ENCODE data around the gene TAF4. TPM values are rescaled to one million over a fixed set of nuclear protein-coding genes. Genes with fewer than 3 reads are reported as not detected.
"Not testable (repeated sequence)": the region's sequence is repeated elsewhere in the genome, so short reads cannot be mapped to it uniquely, and the experiment has no call there.

Gene TAF4
- total RNA-seq, 1 donor from 2014 or later: 2.3 TPM

DNA sequence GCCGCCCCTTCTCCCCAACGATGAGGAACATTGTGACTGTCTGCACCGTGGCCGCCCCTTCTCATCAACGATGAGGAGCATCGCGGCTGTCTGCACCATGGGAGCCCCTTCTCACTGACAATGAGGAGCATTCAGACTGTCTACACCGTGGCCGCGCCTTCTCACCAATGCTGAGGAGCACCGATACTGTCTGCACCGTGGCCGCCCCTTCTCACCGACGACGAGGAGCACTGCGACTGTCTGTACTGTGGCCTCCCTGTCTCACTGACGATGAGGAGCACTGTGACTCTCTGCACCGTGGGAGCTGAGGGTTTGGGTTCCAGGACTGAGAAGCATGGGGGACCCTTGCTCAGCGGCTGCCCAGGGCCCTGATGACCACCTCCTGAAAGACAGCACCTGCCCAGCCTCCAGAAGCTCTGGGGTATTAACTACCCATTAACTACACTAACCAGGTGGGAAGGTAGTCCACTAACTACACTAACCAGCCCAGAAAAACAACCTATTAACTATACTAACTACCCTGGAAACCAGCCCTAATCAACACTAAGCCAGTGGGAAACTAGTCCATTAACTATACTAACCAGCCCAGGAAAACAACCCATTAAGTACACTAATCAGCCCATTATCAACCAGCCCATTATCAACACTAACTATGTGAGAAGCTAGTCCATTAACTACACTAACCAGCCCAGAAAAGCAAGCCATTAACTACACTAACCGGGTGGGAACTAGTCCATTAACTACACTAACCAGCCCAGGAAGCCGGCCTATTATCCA lies 116.9 kb downstream of the TAF4 start:
- no peak for DNase-seq (ENCODE audit: low read depth in 2 of 2)

DNA sequence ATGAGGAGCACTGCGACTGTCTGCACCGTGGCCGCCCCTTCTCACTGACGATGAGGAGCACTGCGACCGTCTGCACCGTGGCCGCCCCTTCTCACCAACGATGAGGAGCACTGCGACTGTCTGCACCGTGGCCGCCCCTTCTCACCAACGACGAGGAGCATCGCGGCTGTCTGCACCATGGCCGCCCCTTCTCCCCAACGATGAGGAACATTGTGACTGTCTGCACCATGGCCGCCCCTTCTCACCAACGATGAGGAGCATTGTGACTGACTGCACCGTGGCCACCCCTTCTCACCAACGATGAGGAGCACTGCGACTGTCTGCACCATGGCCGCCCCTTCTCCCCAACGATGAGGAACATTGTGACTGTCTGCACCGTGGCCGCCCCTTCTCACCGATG lies 117.6 kb downstream of the TAF4 start:
- DNase-seq (ENCODE audit: low read depth in 2 of 2): not testable (repeated sequence)

DNA sequence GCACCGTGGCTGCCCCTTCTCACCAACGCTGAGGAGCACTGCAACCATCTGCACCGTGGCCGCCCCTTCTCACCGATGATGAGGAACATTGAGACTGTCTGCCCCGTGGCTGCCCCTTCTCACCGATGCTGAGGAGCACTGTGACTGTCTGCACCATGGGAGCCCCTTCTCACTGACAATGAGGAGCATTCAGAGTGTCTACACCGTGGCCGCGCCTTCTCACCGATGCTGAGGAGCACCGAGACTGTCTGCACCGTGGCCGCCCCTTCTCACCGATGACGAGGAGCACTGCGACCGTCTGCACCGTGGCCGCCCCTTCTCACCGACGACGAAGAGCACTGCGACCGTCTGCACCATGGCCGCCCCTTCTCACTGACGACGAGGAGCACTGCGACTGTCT lies 120.2 kb downstream of the TAF4 start:
- DNase-seq (ENCODE audit: low read depth in 2 of 2): not testable (repeated sequence)

GRCh38 chr20:61944967-61945366 lies 120.7 kb downstream of the TAF4 start:
- DNase-seq (ENCODE audit: low read depth in 2 of 2): not testable (repeated sequence)

- DNase-seq (ENCODE audit: low read depth in 2 of 2): no peak
These were observed 123.2 kb downstream of the TAF4 start for GRCh38 chr20:61942526-61942925.

DNA sequence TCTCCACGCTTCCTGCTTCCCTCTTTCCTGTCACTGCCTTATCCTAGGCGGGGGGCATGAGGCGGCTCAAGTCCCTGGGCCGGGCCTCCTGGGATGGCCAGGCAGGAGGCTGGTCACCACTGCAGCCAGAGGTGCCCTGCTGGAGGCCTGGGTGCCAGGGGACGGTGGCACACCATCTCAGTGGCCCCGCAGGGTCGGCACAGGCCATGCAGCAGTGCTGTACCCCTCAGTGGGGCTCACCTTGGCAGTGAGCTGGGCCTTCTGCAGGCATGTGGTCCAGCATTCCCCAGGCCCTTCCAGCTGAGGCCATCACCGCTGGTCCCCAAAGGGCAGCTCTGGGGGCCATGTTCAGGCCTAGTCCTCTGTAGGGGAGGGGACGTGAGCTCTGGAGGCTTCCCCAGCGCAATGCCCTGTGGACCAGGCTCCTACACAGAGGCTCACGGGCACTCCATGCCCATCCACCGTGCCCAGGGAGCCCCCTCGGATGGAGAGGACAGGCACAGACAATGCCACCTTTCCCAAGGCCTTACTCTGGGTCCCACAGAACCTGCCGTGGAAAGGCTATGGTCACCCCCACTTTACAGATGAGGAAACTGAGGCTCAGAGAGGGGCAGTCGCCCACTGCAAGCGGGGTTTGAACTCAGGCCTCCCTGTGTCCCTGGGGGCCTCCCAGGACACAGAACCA lies 123.8 kb downstream of the TAF4 start:
- no peak for DNase-seq (ENCODE audit: low read depth in 2 of 2)

GRCh38 chr20:61940976-61941720 lies 124.5 kb downstream of the TAF4 start:
- no peak for DNase-seq (ENCODE audit: low read depth in 2 of 2)

DNA sequence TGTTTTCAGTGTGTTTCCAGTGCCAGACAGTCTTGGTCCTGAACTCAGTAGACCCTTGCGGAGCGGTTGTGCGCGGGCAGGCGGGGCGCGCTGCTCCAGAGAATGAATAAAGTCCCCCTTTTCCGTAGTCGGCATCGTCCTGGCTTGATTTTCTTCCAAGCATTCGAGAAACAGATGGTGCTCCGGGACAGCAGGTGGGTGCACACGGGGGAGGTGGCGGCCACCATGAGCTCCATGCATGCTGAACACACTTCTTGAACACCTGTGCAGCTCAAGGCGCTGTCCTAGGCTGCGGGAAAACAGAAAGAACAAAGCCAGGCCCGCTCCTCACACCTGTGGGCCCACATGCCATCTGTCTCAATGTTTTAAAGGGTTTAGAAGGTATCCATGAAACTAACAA lies 125.2 kb downstream of the TAF4 start:
- no peak for DNase-seq (ENCODE audit: low read depth in 2 of 2)

DNA sequence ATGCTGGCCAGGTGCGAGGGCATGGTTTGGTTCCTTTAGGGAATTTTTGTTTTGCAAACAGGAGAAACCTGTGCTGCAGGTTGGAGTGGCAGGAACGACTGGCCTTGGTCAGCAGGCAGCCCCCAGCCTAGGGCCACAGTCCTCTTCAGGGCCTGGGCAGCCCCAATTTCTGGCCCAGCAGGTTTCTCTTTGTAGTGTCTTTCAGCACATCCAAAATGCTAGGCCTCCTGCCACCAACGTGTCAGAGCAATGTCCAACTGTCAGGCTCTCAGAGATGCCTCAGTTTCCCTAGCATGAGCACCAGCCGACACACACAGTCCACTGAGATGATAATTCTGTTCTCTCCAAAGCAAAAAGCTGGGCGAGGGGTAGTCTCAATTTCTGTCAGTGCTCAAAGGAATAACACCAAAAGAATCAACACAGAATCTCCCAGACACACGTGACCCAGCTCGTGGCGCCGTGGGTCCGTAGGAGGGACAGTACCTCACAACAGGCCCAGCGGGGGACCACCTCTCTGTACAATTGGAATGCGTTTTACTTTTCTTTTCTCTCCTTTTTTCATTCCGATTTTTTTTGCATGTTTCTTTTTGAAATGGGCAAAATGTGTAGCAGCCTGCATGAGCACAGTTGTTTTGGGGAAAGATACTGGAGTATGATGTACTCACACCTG lies 125.9 kb downstream of the TAF4 start:
- DNase-seq (ENCODE audit: low read depth in 2 of 2): no peak

DNA sequence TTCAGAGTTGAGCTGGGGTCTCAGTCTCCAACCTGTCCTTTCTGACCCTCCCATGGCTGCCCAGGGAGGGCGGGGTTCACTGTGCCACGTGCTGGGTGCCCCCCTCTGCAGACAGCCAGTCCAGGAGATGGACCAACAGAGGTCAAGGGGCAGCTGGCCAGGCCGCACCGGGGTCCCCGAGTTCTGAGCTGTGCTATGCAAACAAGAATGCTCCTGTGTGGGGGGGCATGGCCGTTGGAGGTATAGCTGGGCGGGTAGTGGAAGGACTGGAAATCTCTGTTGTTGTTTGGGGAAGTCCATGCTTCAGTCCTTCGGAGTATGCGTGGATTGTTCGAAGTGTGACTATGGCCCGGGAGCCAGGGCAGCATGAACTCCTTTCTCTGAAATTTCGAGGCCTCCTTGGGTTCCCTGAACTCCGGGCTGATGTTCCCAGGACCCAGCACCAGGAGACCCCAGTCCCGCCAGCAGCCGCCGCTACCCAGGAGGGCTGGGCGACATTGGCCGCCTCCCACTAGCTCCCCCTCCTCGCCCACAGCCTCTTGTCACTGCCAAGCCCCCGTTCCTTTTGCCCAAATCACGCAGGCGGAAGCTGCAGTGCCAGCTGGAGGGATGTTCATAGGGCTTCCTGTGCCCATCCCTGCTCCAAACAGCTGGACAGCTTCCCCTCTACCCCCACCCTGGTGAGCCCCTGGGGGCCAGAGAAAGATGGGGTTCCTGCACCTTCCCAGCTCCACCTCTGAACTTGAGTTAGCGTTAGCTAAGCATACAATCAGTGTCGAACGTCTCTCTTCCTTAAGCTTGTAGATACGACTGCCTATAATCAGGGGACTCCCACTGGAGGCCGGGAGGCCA lies 126.6 kb downstream of the TAF4 start:
- no peak for DNase-seq (ENCODE audit: low read depth in 2 of 2)

GRCh38 chr20:61937963-61938838 lies 127.5 kb downstream of the TAF4 start:
- no peak for DNase-seq (ENCODE audit: low read depth in 2 of 2)

GRCh38 chr20:61937146-61937962 lies 128.3 kb downstream of the TAF4 start:
- no peak for DNase-seq (ENCODE audit: low read depth in 2 of 2)

DNA sequence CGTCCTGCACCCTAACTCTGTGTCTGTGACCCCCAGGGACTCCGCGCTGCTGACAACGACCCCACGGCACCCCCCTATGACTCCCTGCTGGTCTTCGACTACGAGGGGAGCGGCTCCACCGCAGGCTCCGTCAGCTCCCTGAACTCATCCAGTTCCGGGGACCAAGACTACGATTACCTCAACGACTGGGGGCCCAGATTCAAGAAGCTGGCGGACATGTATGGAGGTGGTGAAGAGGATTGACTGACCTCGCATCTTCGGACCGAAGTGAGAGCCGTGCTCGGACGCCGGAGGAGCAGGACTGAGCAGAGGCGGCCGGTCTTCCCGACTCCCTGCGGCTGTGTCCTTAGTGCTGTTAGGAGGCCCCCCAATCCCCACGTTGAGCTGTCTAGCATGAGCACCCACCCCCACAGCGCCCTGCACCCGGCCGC lies 129.0 kb downstream of the TAF4 start:
- DNase-seq (ENCODE audit: low read depth in 2 of 2): no peak

GRCh38 chr20:61935926-61936700 lies 129.6 kb downstream of the TAF4 start:
- DNase-seq (ENCODE audit: low read depth in 2 of 2): no peak

- no peak for DNase-seq (ENCODE audit: low read depth in 2 of 2)
These were observed 130.8 kb downstream of the TAF4 start for GRCh38 chr20:61934716-61935530.

DNA sequence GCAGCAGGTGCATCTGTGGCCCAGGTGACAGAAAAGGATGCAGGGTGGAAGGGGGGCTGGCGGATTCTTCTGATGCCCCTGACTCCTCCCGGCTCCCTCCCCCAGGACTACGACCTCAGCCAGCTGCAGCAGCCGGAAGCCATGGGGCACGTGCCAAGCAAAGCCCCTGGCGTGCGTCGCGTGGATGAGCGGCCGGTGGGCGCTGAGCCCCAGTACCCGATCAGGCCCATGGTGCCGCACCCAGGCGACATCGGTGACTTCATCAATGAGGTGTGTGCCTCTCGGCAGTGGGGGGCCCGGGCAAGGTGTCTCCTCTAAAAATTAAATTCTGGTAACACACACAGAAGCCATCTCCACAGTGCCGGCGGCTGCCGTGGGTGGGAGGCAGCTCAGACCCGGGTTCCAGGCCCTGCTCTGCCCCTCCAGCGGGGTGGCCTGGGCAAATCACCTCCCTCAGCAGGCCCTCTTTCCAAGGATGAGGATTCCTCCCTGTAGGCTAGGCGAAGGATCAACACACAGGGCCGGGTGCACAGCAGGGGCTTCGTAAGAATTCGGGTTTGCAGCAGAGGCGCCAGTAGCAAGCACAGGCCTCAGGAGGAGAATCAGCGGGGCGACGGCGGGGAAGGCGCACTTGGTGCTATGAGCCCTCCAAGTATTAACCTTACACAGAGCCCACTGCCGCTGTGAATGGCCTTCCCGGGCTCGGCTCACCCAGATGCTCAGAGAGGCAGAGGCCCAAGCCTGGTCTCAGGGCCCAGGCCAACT lies 131.5 kb downstream of the TAF4 start:
- DNase-seq (ENCODE audit: low read depth in 2 of 2): no peak
